HG03442 (cell line): ENCODE results near the gene LGALS7.
"Not testable (repeated sequence)": the region's sequence is repeated elsewhere in the genome, so short reads cannot be mapped to it uniquely, and the experiment has no call there.

Source experiments
- ATAC-seq: cut with Tn5 transposase; IDR thresholded peaks from one replicate; pipeline ENCODE4 v1.9.1; 2021; ENCODE audit warnings: mild to moderate bottlenecking, moderate library complexity; ENCODE audit not compliant: unreplicated experiment

Gene LGALS7

DNA sequence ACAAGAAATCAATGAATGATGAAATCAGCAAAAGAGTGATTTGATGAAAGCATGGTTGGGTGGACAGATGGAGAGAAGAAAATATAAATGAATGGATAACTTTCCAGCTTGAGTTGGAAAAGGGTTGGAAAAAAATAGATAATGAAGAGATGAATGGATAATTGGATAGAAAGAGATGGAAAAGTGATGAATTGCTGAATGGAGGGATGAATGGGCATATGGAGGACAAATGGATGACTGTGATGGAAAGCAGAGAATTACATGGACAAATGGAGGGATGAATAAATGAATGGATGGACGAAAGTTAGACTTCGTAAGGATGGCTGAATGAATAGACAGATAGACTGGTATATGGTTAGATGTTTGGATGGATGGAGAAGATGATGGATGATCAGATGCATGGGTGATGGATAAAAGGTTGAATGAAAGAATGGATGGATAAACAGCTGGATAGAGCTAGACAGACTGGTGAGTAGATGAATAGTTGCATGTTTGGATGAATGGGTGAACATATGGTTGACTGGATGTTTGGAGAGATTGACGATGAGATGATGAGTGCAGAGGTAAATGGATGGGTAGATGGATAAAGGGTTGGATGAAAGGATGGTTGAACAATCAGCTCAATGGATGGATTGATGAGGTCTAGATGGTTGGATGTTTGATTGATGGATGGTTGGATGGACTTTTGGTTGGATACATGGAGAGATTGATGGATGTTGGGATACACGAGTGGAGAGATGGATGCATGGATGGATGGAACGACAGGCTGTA is 27.4 kb upstream of the LGALS7 start:
- ATAC-seq = no peak

DNA sequence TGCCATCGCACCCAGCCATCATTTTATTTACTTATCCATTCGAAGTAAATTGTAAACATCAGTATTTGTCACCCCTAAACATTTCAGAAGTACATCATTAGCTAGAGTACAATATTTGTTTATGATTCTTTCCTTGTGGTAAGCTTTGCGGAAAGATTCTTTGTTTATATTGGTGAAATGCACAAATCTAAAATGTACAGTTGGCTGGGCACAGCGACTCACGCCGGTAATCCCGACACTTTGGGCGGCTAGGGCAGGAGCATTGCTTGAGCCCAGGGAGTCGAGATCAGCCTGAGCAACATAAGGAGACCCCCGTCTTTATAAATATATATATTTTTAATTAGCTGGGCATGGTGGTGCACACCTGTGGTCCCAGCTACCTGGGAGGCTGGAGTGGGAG is 25.8 kb upstream of the LGALS7 start:
- ATAC-seq = no peak

DNA sequence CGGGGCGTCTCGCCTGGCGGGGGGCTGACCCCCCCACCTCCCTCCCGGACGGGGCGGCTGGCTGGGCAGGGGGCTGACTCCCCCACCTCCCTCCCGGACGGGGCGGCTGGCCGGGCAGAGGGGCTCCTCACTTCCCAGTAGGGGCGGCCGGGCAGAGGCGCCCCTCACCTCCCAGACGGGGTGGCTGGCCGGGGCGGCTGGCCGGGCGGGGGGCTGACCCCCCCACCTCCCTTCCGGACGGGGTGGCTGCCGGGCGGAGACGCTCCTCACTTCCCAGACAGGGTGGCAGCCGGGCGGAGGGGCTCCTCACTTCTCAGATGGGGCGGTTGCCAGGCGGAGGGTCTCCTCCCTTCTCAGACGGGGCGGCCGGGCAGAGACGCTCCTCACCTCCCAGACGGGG is 24.5 kb upstream of the LGALS7 start:
- not testable (repeated sequence) for ATAC-seq

DNA sequence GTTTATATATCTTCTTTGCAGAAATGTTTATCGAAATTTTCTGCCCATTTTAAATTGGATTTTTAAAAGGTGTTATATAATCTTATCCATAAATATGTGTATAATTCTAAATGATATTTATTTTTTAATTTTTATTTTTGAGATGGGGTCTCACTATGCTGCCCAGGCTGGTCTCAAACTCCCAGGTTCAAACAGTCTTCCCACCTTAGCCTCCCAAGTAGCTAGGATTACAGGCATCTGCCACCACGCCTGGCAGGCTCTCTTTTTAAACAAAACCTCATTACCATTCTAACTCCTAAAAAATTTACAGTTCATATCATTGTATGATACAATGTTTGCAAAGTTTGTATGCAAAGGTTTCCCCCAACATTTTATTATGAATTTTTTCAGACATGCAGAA is 22.8 kb upstream of the LGALS7 start:
- ATAC-seq = no peak

DNA sequence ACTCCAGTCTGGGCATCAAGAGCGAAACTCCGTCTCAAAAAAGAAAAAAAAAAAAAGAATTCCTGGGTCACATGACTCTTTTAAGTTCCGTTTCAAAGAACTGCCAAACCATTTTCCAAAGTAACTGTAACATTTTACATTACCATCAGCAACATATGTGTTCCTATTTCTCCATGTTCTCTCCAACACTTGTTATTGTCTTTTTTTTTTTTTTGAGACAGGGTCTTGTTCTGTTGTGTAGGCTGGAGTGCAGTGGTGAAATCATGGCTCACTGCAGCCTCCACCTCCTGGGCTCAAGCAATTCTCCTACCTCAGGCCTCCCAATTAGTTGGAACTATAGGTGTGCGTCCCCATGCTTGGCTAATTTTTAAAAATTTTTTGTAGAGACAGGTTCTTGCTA is 22.2 kb upstream of the LGALS7 start:
- ATAC-seq = no peak

DNA sequence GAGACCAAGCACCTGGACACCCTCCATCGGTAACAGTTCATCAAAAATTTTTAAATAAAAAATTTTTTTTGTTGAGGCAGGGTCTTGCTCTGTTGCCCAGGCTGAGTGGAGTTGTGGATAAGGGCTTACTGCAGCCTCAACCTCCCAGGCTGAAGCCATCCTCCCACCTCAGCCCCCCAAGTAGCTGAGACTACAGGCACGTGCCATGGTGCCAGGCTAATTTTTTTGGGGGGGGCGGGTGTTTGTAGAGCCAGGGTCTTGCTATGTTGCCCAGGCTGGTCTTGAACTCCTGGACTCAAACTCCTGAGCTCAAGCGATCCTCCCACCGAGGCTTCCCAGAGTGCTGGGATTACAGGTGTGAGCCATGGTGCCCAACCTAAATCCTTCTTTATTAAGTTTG is 20.4 kb upstream of the LGALS7 start:
- ATAC-seq = no peak

DNA sequence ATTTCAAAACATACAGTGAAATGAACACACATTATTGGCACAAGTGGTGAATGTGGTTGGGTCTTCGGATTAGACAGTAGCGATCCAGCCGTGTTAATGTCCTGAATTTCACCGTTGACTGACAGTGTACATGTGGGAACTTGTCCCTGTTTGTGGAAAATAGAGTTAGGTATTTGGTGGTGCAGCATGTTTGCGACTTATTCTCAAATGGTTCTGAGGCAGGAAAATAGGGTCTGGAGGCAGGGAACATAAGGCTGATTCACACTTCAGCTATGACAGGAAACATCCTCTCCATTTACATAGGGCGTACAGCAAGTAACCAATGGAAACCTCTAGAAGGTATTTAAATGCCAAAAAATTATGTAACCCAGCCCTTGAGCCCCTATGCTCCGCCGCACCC is 19.9 kb upstream of the LGALS7 start:
- ATAC-seq = no peak

DNA sequence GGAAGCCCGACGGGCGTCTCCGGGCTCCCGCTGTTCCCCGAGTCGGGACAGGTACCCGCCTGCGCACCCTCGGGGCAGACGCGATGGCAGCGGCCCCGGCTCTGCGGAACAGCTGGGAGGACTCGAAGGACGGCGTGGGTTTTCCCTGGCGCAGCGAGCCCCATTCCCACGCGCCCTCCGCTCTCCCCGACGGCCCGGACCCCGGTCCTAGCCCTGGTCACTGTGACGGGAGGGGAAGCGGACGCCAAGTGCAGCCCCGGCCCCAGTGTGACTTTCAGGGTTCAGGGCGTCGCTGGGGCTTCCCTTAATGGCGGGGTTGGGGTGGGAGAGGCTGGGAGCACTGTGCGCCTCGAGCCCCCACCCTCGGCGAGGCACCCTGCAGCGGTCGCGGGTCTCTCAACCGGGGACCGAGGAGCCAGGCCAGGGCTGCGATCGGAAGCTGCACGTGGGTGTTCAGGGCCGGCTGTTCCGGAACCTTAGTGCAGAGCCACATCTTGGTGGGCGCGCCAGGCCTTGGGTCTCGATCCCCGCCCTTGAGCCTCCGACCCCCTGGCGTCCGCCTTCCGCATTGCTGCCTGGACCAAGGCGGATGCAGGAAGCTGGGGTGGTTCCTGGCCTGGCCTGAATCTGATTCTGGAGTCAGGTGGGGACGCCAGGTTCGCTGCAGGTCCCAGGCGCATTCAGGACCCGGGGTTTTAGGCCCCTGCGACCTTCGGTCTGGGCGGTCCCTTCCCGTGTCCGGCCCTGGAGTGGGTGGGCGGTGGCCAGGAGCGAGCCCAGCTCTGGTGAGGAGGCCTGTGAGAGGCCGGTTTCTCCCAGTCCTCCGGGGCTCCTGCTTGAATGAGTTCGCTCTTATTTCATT is 19.2 kb upstream of the LGALS7 start:
- no peak for ATAC-seq

DNA sequence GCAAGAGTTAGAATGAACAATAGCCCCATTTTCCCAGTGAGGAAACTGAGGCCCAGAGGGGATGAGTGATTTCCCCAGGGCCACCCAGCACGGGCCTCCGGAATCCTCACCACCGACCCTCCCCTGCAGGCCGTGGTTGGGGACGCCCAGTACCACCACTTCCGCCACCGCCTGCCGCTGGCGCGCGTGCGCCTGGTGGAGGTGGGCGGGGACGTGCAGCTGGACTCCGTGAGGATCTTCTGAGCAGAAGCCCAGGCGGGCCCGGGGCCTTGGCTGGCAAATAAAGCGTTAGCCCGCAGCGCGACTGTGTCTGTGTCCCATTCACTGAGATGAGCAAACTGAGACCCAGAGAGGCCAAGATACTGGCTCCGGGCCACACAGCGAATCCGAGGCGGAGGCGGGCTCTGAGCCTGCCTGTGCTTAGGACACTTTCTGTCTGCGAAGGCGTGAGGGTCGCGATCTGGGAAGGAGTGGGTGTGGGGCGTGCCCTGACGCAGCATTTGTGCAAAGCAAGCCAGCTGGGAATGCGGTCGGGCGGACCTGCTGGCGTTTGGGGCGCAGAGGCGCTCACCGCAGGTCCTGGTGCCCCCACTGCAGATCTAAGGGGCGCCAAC is 18.2 kb upstream of the LGALS7 start:
- ATAC-seq = peak; percentile 69

DNA sequence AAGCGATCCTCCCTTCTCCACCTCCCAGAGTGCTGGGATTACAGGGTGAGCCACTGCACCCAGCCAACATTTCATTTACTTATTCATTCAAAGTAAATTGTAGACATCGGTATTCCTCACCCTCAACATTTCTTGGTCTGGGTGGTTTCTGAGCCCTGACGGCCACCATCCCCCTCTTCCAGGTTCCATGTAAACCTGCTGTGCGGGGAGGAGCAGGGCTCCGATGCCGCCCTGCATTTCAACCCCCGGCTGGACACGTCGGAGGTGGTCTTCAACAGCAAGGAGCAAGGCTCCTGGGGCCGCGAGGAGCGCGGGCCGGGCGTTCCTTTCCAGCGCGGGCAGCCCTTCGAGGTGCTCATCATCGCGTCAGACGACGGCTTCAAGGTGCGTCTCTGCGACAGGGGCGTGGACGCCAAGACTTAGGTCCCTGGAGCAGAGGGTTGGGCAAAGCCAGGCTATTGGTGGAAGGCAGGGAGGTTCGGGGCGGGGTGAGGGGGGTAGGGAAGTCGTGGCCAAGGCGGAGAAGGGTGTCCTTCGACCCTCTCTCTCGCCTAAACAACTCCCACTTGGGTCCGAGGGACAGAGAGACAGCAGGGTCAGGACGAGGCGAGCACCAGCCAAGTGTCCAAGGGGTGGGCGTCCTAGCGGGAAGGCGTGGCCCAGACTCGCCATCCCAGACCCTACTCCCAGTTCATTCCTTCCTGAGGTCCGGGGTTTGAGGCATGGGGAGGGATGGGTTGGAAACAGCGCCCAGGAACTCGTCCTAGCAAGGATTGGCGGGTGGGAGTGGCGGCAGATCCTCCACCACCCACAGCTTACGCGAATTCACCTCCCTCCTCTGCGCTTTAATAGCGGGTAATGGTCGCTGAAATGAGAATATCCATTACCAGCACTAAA is 17.4 kb upstream of the LGALS7 start:
- not testable (repeated sequence) for ATAC-seq

DNA sequence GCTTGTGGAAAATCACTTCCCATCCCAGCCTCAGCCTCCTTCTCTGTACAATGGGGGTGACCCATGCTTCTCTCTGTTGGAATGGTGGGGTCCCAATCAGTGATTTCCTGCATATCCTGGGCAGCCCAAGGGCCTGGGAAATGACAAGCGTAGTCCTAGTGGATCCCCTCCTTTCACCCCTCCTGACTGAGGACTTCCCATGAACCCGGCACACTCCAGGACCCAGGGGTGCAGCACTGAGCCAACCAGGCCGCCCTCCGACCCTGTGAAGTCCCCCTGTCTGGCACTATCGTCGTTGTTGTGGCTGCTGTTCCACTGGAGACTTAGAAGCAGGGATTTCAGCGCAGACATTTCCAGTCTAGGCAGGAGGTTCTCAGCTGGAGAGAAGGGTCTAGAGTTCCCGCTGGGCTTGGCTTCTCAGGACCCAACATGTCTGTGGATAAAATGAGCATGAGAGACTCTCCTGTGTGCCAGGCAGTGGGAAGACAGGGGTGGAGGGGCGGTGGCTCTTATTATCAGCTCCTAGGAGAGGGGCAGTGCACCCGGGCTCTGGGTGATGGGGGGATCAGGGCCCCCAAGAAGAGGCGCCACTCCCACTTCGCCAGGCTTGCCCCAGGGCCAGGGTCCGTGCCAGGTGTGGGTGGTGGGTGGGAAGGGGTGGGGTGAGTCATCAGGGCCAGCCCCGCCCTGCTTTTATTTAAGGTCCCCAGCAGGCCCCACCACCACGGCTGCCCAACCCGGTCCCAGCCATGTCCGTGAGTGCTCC is 15.3 kb upstream of the LGALS7 start, which contains the start of gene LGALS7B:
Gene LGALS7B, plus strand, starts transcription at position 723 of the 766 bp plus-strand sequence. Its CDS starts 27 bp downstream, at position 750.
- ATAC-seq = no peak

DNA sequence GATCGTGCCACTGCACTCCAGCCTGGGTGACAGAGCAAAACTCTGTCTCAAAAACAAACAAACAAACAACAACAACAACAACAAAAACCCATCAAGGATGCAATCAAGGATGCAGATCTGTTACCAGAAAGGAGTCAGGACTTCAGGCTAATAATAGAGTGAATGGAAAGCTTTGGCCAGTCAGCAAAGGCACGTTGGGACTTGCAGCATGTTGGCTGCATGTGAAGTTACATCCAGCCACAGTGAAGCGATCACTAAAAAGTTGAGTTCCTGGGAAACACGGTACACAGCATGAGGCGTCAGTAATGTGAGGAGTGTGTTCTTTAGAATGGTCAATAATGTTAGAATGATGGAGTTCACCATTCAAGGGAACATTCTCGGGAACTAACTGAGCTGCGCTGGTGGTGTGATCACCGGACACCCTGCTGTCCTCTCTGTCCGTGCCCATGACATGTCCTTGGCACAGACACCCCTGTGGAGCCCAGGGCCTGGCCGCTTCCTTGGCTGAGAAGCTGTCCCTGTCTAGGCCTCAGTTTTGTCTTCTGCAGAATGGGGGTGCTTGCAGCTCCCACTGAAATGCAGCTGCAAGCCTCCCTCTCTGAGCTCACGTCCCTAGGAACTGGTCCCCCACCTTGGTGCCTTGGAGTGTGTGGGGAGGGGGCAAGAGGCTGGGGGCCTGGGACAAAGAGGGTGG is 13.4 kb upstream of the LGALS7 start:
- no peak for ATAC-seq

DNA sequence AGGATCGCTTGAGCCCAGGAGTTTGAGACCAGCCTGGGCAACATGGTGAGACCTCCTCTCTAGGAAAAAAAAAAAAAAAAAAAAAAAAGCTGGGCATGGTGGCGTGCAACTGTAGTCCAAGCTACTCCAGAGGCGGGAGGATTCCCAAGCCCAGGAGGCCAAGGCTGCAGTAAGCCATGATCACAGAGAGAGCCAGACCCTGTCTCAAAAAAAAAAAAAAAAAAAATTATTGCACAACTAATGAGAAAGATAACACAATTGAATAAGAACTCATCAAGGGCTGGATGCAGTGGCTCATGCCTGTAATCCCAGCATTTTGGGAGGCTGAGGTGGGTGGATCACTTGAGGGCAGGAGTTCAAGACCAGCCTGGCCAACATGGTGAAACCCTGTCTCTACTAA is 12.7 kb upstream of the LGALS7 start:
- ATAC-seq = not testable (repeated sequence)

DNA sequence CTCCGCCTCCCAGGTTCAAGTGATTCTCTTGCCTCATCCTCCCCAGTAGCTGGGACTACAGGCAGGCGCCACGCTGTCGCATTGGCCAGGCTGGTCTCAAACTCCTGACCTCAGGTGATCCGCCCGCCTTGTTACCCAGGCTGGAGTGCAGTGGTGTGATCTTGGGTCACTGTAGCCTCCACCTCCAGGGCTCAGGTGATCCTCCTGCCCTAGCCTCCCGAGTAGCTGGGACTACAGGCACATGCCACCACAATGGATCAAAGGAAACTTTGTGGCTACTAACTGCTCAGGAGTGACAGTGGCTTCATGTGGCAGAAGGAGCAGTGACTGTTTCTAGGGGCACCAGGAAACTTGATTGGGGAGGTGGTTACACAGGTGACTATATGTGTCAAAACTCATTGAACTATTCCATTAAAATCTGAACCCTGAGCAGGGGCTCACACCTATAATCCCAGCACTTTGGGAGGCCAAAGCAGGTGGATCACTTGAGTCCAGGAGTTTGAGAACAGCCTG is 11.9 kb upstream of the LGALS7 start:
- ATAC-seq = no peak

DNA sequence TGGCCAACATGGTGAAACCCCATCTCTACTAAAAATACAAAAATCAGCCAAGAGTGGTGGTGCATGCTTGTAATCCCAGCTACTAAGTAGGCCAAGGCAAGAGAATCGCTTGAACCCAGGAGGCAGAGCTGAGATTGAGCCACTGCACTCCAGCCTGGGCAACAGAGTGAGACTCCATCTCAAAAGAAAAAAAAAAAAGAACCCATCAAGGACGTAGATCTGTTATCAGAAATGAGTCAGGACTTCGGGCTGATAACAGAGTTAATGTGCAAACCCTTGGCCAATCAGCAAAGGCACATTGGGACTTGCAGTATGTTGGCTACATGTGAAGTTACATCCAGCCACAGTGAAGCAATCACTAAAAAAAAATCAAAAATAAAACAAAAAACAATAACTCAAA is 10.9 kb upstream of the LGALS7 start:
- no peak for ATAC-seq

DNA sequence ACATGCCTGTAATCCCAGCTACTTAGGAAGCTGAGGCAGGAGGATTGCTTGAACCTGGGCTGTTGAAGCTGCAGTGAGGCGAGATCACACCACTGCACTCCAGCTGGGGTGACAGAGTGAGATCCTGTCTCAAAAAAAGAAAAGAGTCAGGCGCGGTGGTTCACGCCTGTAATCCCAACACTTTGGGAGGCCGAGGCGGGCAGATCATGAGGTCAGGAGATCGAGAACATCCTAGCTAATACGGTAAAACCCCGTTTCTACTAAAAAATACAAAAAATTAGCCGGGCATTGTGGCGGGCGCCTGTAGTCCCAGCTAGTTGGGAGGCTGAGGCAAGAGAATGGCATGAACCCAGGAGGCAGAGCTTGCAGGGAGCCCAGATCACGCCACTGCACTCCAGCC is 8.9 kb upstream of the LGALS7 start:
- not testable (repeated sequence) for ATAC-seq

DNA sequence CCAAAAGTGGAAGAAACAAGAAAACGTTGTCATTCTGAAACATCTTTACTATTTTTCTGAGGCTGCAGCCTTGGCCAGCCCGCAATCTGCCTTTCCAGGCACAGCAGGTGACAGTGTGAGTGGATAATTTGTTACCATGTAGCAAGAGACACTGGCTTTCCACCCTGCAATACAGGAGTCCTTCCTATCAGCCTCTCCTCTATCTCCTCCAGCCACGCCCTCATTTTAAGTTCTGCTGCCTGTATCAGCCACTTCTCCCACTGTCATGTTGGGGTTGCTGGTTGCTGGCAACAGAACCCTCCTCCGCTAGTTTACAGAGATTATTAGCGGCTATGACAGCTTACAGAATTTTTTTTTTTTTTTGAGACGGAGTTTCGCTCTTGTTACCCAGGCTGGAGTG is 7.7 kb upstream of the LGALS7 start:
- no peak for ATAC-seq

DNA sequence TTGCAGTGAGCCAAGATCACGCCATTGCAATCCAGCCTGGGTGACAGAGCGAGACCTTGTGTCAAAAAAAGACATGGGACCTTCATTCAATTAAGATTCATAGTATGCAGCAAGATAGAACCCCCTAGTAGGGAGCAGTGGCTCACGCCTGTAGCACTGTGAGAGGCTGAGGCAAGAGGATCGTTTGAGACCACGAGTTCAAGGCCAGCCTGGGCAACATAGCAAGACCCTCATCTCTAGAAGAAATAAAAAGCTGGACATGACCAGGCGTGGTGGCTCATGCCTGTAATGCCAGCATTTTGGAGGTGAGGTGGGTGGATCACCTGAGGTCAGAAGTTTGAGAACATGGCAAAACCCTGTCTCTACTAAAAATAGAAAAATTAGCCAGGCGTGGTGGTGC is 7.1 kb upstream of the LGALS7 start:
- no peak for ATAC-seq

DNA sequence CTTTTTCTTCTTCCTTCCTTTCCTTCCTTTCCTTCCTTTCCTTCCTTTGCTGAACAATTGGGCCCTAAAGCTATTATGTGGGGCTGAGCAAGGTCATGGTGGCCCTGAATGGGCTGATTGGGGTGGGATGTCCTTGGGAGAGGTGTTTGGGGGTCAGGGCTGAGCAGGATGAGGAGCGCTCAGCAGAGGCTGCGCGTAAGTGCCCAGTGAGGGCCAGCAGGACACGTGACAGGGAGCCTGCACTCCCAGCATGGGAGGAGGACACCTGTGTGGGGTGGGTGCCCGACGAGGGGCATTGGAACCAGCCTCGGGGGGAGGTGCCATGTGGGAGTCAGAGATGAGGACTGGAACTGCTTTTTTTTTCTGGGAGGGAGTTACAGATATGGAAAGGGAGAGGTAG is 5.4 kb upstream of the LGALS7 start:
- ATAC-seq = no peak
